ENCODE results near the gene INTS15.
A peak's percentile ranks its signal among the peaks of the same experiment; 100 is the strongest.
"Not testable (repeated sequence)": the region's sequence is repeated elsewhere in the genome, so short reads cannot be mapped to it uniquely, and the experiment has no call there.

INTS15 gene

GRCh38 chr7:6619961-6620360, 30.1 kb downstream of the INTS15 start:
- DNase-seq, result no peak

GRCh38 chr7:6621195-6622133, 31.6 kb downstream of the INTS15 start:
- DNase-seq, result no peak

DNA sequence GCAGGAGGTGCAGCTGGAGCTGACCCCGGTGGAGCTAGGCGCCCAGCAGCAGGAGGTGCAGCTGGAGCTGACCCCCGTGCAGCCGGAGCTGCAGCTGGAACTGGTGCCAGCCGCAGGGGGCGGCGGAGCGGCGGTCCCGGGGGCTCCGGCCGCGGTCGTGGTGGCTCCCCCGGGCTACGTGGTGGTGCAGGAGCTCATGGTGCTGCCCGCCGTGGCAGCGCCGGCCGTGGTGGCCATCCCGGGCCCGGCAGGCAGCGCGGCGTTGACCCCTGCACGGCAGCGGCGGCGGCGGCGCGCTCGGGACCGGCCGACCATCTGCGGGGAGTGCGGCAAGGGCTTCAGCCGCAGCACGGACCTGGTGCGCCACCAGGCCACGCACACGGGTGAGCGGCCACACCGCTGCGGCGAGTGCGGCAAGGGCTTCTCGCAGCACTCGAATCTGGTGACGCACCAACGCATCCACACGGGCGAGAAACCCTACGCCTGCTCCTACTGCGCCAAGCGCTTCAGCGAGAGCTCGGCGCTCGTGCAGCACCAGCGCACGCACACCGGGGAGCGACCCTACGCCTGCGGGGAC, 32.4 kb downstream of the INTS15 start:
- DNase-seq, result no peak

DNA sequence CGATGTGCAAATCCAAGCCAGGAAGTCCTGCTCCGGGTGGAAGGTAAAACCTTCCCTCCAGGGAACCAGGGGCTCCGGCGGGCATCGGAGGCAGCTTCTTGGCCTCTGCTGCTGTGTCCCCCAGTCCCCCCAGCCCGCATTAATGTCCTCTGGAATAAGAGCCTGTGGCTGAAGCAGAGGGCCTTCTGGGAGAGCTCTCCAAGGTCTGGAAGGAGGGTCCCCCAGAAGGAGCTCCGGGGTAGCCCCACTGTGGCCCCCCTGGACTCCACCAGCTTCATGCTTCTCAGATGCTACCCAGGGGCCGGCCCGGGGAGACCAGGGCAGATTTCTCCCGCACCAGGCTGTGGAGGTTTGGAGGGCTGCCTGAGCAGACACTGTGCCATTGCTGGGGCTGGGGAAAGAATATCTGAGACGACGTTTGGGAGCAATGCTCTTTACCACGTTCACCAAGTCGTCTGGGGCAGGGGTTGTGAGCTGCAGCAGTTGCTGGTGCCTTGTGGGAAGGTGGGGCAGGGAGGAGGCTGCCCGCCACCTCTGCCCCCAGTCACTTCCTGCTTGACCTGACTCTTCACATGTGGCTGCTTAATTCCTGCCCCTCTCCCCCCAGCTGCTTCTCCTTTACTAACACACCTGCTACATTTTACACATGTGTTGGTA, 33.9 kb downstream of the INTS15 start:
- DNase-seq, result no peak

GRCh38 chr7:6624246-6624611, 34.4 kb downstream of the INTS15 start:
- DNase-seq, result no peak

GRCh38 chr7:6628045-6628444, 38.2 kb downstream of the INTS15 start:
- DNase-seq, result no peak

GRCh38 chr7:6630007-6630849, 40.4 kb downstream of the INTS15 start:
- no peak for DNase-seq

DNA sequence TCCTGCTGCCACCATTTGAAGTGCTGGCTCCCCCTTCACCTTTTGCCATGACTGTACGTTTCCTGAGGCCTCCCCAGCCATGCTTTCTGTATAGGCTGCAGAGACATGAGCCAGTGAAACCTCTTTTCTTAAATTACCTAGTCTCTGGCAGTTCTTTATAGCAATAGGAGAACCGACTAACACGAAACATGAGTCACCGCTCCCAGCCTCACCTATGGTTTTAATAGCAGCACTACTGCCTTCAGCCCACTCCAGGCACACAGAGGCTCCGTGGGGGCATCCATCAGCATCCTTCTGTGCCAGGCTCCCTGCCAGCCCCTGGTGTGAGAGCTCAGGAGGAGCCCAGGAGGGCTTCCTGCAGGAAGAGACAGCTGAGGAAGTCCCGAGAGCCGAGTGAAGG, 41.8 kb downstream of the INTS15 start:
- no peak for DNase-seq

GRCh38 chr7:6634021-6634420, 44.2 kb downstream of the INTS15 start:
- DNase-seq, result no peak

DNA sequence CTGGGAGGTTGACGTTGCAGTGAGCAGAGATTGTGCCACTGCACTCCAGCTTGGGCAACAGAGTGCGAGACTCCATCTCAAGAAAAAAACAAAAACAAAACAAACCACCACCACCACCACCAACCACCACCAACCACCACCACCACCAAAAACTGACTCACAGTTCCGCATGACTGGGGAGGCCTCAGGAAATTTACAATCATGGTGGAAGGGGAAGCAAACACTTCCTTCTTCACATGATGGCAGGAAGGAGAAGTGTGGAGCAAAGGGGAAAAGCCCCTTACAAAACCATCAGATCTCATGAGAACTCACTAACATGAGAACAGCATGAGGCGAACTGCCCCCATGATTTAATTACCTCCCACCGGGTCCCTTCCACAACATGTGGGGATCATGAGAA, 45.1 kb downstream of the INTS15 start:
- DNase-seq, result not testable (repeated sequence)

- DNase-seq, result peak; percentile 39
These were observed 47.1 kb downstream of the INTS15 start, which contains the start of gene ZNF316 for GRCh38 chr7:6636741-6637543. Gene ZNF316 (plus strand): TSS chr7:6637318. CDS start chr7:6642410, 5,092 bp downstream.

DNA sequence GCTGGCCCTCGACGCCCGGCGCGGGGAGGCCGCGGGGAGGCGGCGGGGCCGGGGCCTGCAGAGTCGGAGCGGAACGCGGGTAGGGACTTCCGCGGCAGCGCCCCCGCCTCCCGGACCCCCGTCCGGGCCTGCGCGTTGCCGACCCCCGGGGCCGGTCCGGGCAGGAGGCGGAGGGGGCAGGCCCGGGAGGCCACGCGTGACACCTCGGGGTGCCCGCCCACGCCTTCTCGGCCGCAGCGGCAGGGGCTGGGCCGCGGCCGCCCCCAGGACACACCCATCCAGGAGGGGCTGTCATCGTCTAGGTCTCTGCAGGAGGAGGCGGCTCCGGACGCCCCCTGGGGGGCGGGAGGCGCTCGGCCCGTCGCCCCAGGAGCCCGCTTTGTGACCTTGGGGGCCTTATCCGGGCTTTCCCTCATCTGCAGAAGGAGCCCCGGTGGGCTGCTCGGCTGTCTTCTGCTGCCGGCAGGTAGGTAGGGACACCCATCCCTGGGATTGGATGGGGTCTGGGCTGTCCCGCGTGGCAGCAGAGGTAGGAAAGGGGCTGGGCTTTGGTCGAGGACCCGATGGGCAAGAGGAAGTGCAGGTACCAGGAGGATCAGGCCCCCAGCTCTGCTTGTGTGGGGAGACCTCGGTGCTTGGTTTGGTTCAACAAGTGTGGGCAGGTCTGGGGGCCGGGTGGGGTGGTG, 47.9 kb downstream of the INTS15 start:
- DNase-seq, result peak; percentile 48

- DNase-seq, result no peak
These were observed 49.2 kb downstream of the INTS15 start for GRCh38 chr7:6639032-6639431.

- DNase-seq, result no peak
These were observed 49.8 kb downstream of the INTS15 start for GRCh38 chr7:6639627-6640026.

- peak; percentile 34 for DNase-seq
These were observed 50.5 kb downstream of the INTS15 start for GRCh38 chr7:6640246-6640721.

GRCh38 chr7:6641305-6642035, 51.6 kb downstream of the INTS15 start:
- DNase-seq, result no peak

GRCh38 chr7:6642239-6642839, 52.5 kb downstream of the INTS15 start:
- no peak for DNase-seq

DNA sequence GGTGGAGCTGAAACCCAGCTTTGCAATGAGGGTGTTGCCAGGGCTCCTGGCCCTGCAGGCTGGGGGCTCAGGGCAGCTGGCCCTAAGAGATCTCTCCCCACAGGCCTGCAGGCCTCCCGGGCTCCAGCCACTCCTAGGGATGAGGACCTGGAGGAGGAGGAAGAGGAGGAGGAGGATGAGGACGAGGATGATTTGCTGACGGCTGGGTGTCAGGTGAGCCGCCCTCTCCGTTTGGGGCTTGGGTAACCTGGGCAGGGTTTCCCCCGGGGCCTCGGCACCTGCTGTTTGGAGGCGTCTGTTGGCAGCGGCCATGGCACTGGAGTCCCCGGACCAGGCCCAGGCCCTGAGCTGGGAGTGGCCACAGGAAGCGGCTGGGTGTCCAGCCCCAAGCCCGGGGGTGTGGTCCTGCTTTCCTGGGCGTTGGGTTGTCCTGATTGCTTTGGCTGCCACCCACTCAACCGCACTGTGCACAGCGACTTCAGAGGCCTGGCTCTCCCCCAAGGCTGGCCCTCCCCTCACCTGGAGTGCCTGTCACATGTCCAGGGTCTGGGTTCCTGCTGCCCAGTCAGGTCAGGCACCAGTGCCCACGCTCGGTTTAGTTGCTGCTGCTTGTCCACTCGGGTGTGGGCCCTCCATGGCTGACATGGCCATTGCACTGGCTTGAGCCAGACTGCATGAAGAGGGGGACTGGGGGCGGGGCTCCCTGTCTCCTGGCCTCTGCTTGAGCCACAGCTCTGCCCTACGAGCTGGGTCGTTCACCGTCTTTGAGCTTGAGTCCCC, 53.2 kb downstream of the INTS15 start:
- no peak for DNase-seq

All from stimulated activated naive CD4-positive, alpha-beta T cell treated with Interleukin-2 at 50 U/mL for 16 hours (primary cell).